Karpas-422 (cell line): ENCODE measurements around the gene CAMSAP2. TPM values are rescaled to one million over a fixed set of nuclear protein-coding genes. Genes with fewer than 3 reads are reported as not detected.

Source experiments
- DNase-seq: peaks from one replicate; pipeline ENCODE4 v3.0.0-alpha.2; 2015
- H2AFZ ChIP-seq: fragments of 200-600 bp; sonication (generic); 2 replicates; pipeline ENCODE4 v1.6.1; 2014; ENCODE audit warnings: antibody characterized with exemption, low read length, mixed read lengths
- H3K27ac ChIP-seq: fragments of 200-600 bp; sonication (generic); 2 replicates; pipeline ENCODE4 v1.5.1; 2014; ENCODE audit warnings: mild to moderate bottlenecking, low read length, moderate library complexity
- H3K27me3 ChIP-seq: fragments of 200-600 bp; sonication (generic); 2 replicates; pipeline ENCODE4 v1.6.1; 2014; ENCODE audit warnings: low read length, mixed read lengths
- H3K36me3 ChIP-seq: fragments of 200-600 bp; sonication (generic); 2 replicates; pipeline ENCODE4 v1.6.1; 2014; ENCODE audit warnings: low read length, mixed read lengths; ENCODE audit not compliant: insufficient read depth
- H3K4me1 ChIP-seq: fragments of 200-600 bp; sonication (generic); 2 replicates; pipeline ENCODE4 v1.6.1; 2014; ENCODE audit warnings: mild to moderate bottlenecking, low read length, mixed read lengths
- H3K4me2 ChIP-seq: fragments of 200-600 bp; sonication (generic); 2 replicates; pipeline ENCODE4 v1.6.1; 2014; ENCODE audit warnings: low read length, low read depth, mild to moderate bottlenecking; ENCODE audit not compliant: poor library complexity, severe bottlenecking
- H3K4me3 ChIP-seq: fragments of 200-600 bp; sonication (generic); 2 replicates; pipeline ENCODE4 v1.5.1; 2014; ENCODE audit warnings: mild to moderate bottlenecking, antibody characterized with exemption, low read length, mixed read lengths
- H3K79me2 ChIP-seq: fragments of 200-600 bp; sonication (generic); 2 replicates; pipeline ENCODE4 v1.6.1; 2014; ENCODE audit warnings: mild to moderate bottlenecking, low read length, mixed read lengths
- H3K9ac ChIP-seq: fragments of 200-600 bp; sonication (generic); 2 replicates; pipeline ENCODE4 v1.6.0; 2014; ENCODE audit warnings: low read length
- H3K9me2 ChIP-seq: fragments of 200-600 bp; sonication (generic), shearing (Covaris generic); replicated peaks from 2 replicates; pipeline ENCODE4 v1.6.0; 2014; ENCODE audit warnings: mild to moderate bottlenecking, low read length, moderate library complexity; ENCODE audit not compliant: insufficient read depth
- H3K9me3 ChIP-seq: fragments of 300-700, 200-600 bp; sonication (generic); 2 replicates; pipeline ENCODE4 v1.6.1; 2014; ENCODE audit warnings: low read length, mixed read lengths
- H4K20me1 ChIP-seq: fragments of 200-600 bp; sonication (generic); 2 replicates; pipeline ENCODE4 v1.6.1; 2014; ENCODE audit warnings: mild to moderate bottlenecking, antibody characterized with exemption, low read length, low read depth; ENCODE audit not compliant: insufficient read depth
- total RNA-seq: library from RNA; depleted of rRNA; stranded (reverse); fragments of >200 nt; shearing (Covaris generic); gene quantifications from 2 replicates; pipeline ENCODE4 v1.2.3, GENCODE V29; 2014; ENCODE audit warnings: low replicate concordance

Gene CAMSAP2
- total RNA-seq, 1 experiment from 2014 or later, result 56.5 TPM

- H3K4me3 ChIP-seq, result no peak overlapping the region
- no peaks in the 10 kb centered on the region for H3K27me3 ChIP-seq
- H3K9me3 ChIP-seq, result no peaks in the 10 kb centered on the region
- H3K4me1 ChIP-seq, result no peaks in the 10 kb centered on the region
- no peaks in the 10 kb centered on the region for H4K20me1 ChIP-seq
- no peaks in the 10 kb centered on the region for H3K79me2 ChIP-seq
- no peak overlapping the region for H2AFZ ChIP-seq
- no peak overlapping the region for H3K27ac ChIP-seq
- no peak for DNase-seq
- no peak overlapping the region for H3K4me2 ChIP-seq
- H3K9ac ChIP-seq, result no peak overlapping the region
- H3K36me3 ChIP-seq, result no peaks in the 10 kb centered on the region
- no peaks in the 10 kb centered on the region for H3K9me2 ChIP-seq
These were observed 148.3 kb downstream of the CAMSAP2 start for GRCh38 chr1:200887036-200887435.

GRCh38 chr1:200887772-200888348 lies 149.2 kb downstream of the CAMSAP2 start:
- Histone ChIP-seq H3K4me2 (no peak overlapping the region), H3K4me3 (no peak overlapping the region), H4K20me1 (no peaks in the 10 kb centered on the region), H3K27me3 (no peaks in the 10 kb centered on the region), H3K9me2 (no peaks in the 10 kb centered on the region), H3K9me3 (no peaks in the 10 kb centered on the region), H3K27ac (no peak overlapping the region), H3K36me3 (no peaks in the 10 kb centered on the region), H3K9ac (no peak overlapping the region), H3K4me1 (no peaks in the 10 kb centered on the region), H2AFZ (no peak overlapping the region), H3K79me2 (no peaks in the 10 kb centered on the region)
- no peak for DNase-seq

DNA sequence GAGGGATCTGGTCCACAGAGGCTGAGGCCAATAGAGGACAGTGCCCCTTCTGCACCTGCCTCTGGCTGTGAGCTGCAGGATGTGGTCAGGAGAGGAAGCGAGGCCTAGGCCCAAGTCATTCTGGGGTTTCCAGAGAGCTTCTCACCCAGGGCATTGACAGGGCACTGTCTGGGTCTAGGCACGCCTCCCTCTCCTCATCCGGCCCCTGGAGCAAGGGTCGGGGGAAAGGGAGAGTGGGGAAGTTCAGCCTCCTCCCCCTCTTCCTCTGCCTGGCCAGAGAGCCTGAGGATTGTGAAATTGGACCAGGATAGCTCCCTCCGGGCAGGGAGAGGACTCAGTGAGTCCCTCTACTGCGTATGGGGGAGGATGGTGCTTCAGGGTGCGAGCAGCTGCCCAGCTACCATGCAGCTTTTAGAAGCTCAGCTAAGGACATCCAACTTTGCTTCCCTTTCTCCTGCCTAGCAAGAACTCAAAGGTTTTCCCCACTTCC lies 149.7 kb downstream of the CAMSAP2 start:
- Histone ChIP-seq H3K4me2 (no peak overlapping the region), H3K27ac (no peak overlapping the region)

DNA sequence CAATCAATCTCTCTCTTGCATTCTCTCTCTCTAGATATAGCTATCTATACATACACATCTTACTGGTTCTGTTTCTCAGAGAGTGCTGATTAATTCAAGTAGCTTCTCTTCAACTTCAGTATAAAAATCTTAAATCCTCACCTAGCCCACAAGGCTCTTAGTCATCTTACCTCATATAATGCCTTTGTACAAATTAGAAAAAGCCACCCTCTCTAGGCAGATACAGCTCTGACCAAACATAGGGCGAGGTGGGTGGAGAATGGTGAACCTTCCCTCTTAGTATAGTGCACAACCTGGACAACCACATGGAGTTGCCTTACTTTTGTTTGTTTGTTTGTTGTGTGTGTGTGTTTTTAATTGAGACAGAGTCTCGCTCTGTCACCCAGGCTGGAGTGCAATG lies 150.9 kb downstream of the CAMSAP2 start:
- Histone ChIP-seq H3K4me3 (no peak overlapping the region), H3K9me2 (no peaks in the 10 kb centered on the region), H3K27me3 (no peaks in the 10 kb centered on the region), H3K36me3 (no peaks in the 10 kb centered on the region), H3K4me1 (no peaks in the 10 kb centered on the region), H3K27ac (no peak overlapping the region), H3K79me2 (no peaks in the 10 kb centered on the region), H3K4me2 (no peak overlapping the region), H3K9ac (no peak overlapping the region), H4K20me1 (no peaks in the 10 kb centered on the region), H2AFZ (no peak overlapping the region), H3K9me3 (no peaks in the 10 kb centered on the region)
- no peak for DNase-seq

More for the DNA sequence above, 149.7 kb downstream of the CAMSAP2 start:
- no peak overlapping the region for H3K9ac ChIP-seq
- H3K4me3 ChIP-seq, result no peak overlapping the region
- no peaks in the 10 kb centered on the region for H3K27me3 ChIP-seq
- DNase-seq, result no peak
- H3K79me2 ChIP-seq, result no peaks in the 10 kb centered on the region
- no peaks in the 10 kb centered on the region for H3K4me1 ChIP-seq
- no peaks in the 10 kb centered on the region for H3K36me3 ChIP-seq
- no peaks in the 10 kb centered on the region for H4K20me1 ChIP-seq
- H3K9me2 ChIP-seq, result no peaks in the 10 kb centered on the region
- no peaks in the 10 kb centered on the region for H3K9me3 ChIP-seq
- H2AFZ ChIP-seq, result no peak overlapping the region

- Histone ChIP-seq H3K4me3 (no peak overlapping the region), H3K9me2 (no peaks in the 10 kb centered on the region), H3K27me3 (no peaks in the 10 kb centered on the region), H3K4me1 (no peaks in the 10 kb centered on the region), H4K20me1 (0 out of 2 replicates have a peak, but pooled peaks cover 3% of the 10 kb centered on the region), H3K9ac (no peak overlapping the region), H3K36me3 (no peaks in the 10 kb centered on the region), H3K9me3 (no peaks in the 10 kb centered on the region), H3K4me2 (no peak overlapping the region), H3K27ac (no peak overlapping the region), H3K79me2 (no peaks in the 10 kb centered on the region), H2AFZ (no peak overlapping the region)
- no peak for DNase-seq
These were observed 151.3 kb downstream of the CAMSAP2 start for GRCh38 chr1:200890027-200890426.

DNA sequence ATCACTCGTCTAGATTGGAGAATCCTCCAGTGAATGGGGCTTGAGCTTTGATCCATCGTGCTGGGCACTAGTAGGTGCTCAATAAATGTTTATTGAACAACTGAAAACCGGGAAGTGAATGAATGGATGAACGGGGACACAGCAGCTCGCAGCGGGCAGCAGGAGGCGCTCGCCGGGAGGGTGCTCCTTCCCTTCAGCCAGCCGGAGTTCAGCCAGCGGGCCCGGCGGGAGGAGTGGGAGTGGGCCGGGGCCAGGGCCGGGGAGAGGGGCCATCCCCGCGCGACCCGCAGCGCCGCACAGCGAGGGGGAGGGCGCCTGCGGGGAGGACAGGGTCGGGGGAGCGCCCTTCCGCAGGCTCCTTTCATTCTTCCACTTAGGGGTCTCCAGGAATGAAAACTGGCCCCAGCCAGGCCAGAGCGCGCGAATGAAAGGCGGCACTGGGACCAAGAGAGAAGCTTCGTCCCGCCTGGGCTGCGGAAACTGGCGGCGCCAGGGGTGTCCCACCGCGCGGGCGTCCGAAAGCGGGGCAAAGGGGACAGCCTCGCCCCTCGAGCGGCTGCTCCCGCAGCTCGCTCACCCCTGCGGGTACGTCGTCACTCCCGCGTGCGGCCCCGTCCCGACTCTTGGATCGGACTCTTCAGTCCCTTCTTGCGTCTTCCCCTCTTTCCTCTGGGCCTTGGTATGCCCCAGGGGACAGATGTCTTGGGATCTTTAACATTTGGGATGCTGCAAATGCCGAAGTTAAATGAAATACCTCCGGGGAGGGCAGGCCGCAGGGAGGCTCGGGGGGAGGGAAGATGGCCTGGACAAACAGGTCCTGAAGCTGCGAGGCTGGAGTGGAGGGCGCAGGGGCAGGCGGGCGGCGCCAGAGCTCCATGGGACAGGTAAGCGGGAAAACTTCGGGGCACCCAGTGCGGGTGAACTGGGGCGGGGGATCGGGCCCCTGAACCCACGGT lies 152.4 kb downstream of the CAMSAP2 start:
- peaks cover 6% of the 10 kb centered on the region for H3K4me1 ChIP-seq
- H3K9me2 ChIP-seq, result no peaks in the 10 kb centered on the region
- no peak overlapping the region for H3K4me3 ChIP-seq
- H3K27me3 ChIP-seq, result no peaks in the 10 kb centered on the region
- no peak overlapping the region for H3K4me2 ChIP-seq
- peaks cover 4% of the 10 kb centered on the region; the same call in 1 of the 2 replicates for H4K20me1 ChIP-seq
- no peak overlapping the region for H3K9ac ChIP-seq
- no peaks in the 10 kb centered on the region for H3K9me3 ChIP-seq
- no peak for DNase-seq
- H3K27ac ChIP-seq, result no peak overlapping the region
- no peaks in the 10 kb centered on the region for H3K79me2 ChIP-seq
- H3K36me3 ChIP-seq, result no peaks in the 10 kb centered on the region
- H2AFZ ChIP-seq, result no peak overlapping the region

- Histone ChIP-seq H3K4me3 (no peak overlapping the region), H3K4me1 (peaks cover 6% of the 10 kb centered on the region), H3K9ac (no peak overlapping the region), H3K9me3 (no peaks in the 10 kb centered on the region), H3K79me2 (no peaks in the 10 kb centered on the region), H3K27ac (no peak overlapping the region), H3K4me2 (no peak overlapping the region), H3K36me3 (no peaks in the 10 kb centered on the region), H2AFZ (no peak overlapping the region), H3K27me3 (no peaks in the 10 kb centered on the region), H3K9me2 (no peaks in the 10 kb centered on the region), H4K20me1 (peaks cover 4% of the 10 kb centered on the region; the same call in 1 of the 2 replicates)
- no peak for DNase-seq
These were observed 153.1 kb downstream of the CAMSAP2 start for GRCh38 chr1:200891774-200892157.

- Histone ChIP-seq H3K9me3 (no peaks in the 10 kb centered on the region), H3K27me3 (no peaks in the 10 kb centered on the region), H3K27ac (no peak overlapping the region), H3K9me2 (no peaks in the 10 kb centered on the region), H3K4me3 (no peak overlapping the region), H3K79me2 (no peaks in the 10 kb centered on the region), H2AFZ (no peak overlapping the region), H3K9ac (no peak overlapping the region), H3K36me3 (no peaks in the 10 kb centered on the region), H4K20me1 (peaks cover 4% of the 10 kb centered on the region; the same call in 1 of the 2 replicates), H3K4me1 (peaks cover 6% of the 10 kb centered on the region), H3K4me2 (no peak overlapping the region)
- DNase-seq, result no peak
These were observed 153.9 kb downstream of the CAMSAP2 start for GRCh38 chr1:200892546-200892945.
